ENCODE data around the gene KNCN. TPM values are rescaled to one million over a fixed set of nuclear protein-coding genes. Genes with fewer than 3 reads are reported as not detected.

The KNCN gene
- total and polyA plus RNA-seq, 10 of the 15 experiments (the other 5 are each of a cell fraction or from before 2014, with no cell fraction given) = not detected

- no TSS peak for BruUV-seq (replicated peaks)
- peaks cover 12% of the 10 kb centered on the region for H3K4me1 ChIP-seq (ENCODE audit: control insufficient read depth, insufficient read depth, low read length)
- H3K27me3 ChIP-seq (replicated peaks in 1 of 2; ENCODE audit: control insufficient read depth in 2 of 2, insufficient read depth in 2 of 2, low read length in 1 of 2) = peaks cover 0 to 3% of the 10 kb centered on the region in 2 experiments; a peak in 1 of 4 replicates
- POLR2A ChIA-PET = no interaction called here
- CTCF ChIA-PET = interaction anchor here (0.5 to 6.9 kb wide), 22 partner anchors 8 to 193 kb away, joined by 3 to 93 read pairs (median 6); partner anchors contain the start of gene KNCN
- whole genome bisulfite sequencing (ENCODE audit: insufficient coverage, insufficient replicate concordance, low lambda C conversion rate, missing lambda C conversion rate) = 10% methylated on average over 14 of the region's 14 CpGs
- no peak for FAIRE-seq
- RAD21 ChIA-PET (ENCODE audit: unreplicated experiment) = interaction anchor here (1.0 to 5.3 kb wide), 7 partner anchors 39 to 193 kb away, joined by 3 to 29 read pairs (median 8); no protein-coding TSS in a partner anchor
- no peak overlapping the region for H3K4me3 ChIP-seq
- no peak for TF ChIP-seq ZNF274 (IDR thresholded peaks at IDR 0.05; ENCODE audit: insufficient read depth, insufficient read length)
- TF ChIP-seq, protein P1, sequence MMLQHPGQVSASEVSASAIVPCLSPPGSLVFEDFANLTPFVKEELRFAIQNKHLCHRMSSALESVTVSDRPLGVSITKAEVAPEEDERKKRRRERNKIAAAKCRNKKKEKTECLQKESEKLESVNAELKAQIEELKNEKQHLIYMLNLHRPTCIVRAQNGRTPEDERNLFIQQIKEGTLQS (IDR thresholded peaks at IDR 0.05; ENCODE audit: borderline replicate concordance, extremely low read depth, low read depth, low read length) = no peak
- no peak for TF ChIP-seq ZNF384 (IDR thresholded peaks at IDR 0.05; ENCODE audit: borderline replicate concordance, low read depth, low read length)
- TF ChIP-seq POLR2AphosphoS5 (IDR thresholded peaks at IDR 0.05; ENCODE audit: low read length) = no peak
- TF ChIP-seq SRF (IDR thresholded peaks at IDR 0.05; ENCODE audit: low read depth in 2 of 2, low read length in 2 of 2) = no peak
- TF ChIP-seq POLR2AphosphoS2 (IDR thresholded peaks at IDR 0.05; ENCODE audit: low read depth, low read length) = no peak
- TF ChIP-seq SMARCA5 (IDR thresholded peaks at IDR 0.05) = no peak
- H3K4me2 ChIP-seq (ENCODE audit: control insufficient read depth, insufficient read depth) = no peak overlapping the region
- H3K79me2 ChIP-seq (ENCODE audit: control insufficient read depth, insufficient read depth, low read length) = no peaks in the 10 kb centered on the region
- no peaks in the 10 kb centered on the region for H4K20me1 ChIP-seq (ENCODE audit: control insufficient read depth, insufficient read depth)
- no peak overlapping the region for H2AFZ ChIP-seq (ENCODE audit: control insufficient read depth, low read depth, low read length)
- SMC1A ChIA-PET (ENCODE audit: uncharacterized antibody, unreplicated experiment) = interaction anchor here (0.9 to 4.2 kb wide), 9 partner anchors 11 to 191 kb away, joined by 3 to 18 read pairs (median 4); no protein-coding TSS in a partner anchor
- no peak overlapping the region for H3K9ac ChIP-seq (ENCODE audit: control insufficient read depth, insufficient read depth, low read length)
- H3K9me3 ChIP-seq (replicated peaks; ENCODE audit: control insufficient read depth, insufficient read depth, low read length) = no peaks in the 10 kb centered on the region
- H3K36me3 ChIP-seq (ENCODE audit: control insufficient read depth in 2 of 2, insufficient read depth in 2 of 2, low read length in 1 of 2) = no peaks in the 10 kb centered on the region
- no peak overlapping the region for H3K27ac ChIP-seq (ENCODE audit: control insufficient read depth, insufficient read depth)
- intact Hi-C loops (cut with micrococcal nuclease; ENCODE audit: unreplicated experiment) (no loop called here), in situ Hi-C loops (cut with MboI) (loop anchor here (5.0 kb wide), 2 partner anchors 49 to 79 kb away; no protein-coding TSS in a partner anchor)
- ATAC-seq = peak; percentile 10; the same call in 1 of the 3 replicates
- DNase-seq (ENCODE audit: low read depth, low spot score) = no peak
These were observed 24.7 kb downstream of the KNCN start for GRCh38 chr1:46526691-46527291.
